Endothelial cell of umbilical vein (primary cell): ENCODE measurements around the gene DUSP2. TPM values are rescaled to one million over a fixed set of nuclear protein-coding genes. Genes with fewer than 3 reads are reported as not detected.

Experiments
- BruUV-seq: library from RNA; stranded (reverse); fragments of 400-500 nt; replicated peaks from 2 replicates; lab custom pipeline; 2021; lab: Mats Ljungman, UMichigan
- CTCF ChIA-PET: fragments of 300-600, 350-600 bp; sonication (Branson Sonifier 250); formaldehyde crosslinking; loops from one replicate; lab custom pipeline; 2021; ENCODE audit warnings: antibody characterized with exemption, inconsistent platforms; lab: Charles Lee
- POLR2A ChIA-PET: fragments of 300-600, 350-600 bp; sonication (Branson Sonifier 250); formaldehyde crosslinking; loops from one replicate; lab custom pipeline; 2021; ENCODE audit warnings: antibody characterized with exemption, inconsistent platforms; lab: Charles Lee
- DNase-seq: peaks from one replicate; pipeline ENCODE4 v3.0.0-alpha.2; 2011; ENCODE audit warnings: low read depth, low spot score
- FAIRE-seq: peaks from 2 replicates; lab custom pipeline; 2011; peaks lifted over from hg19 to GRCh38; lab: Jason Lieb, UNC
- H2AFZ ChIP-seq: 2 replicates; pipeline ENCODE4 v1.6.0; 2012; ENCODE audit warnings: low read depth, low read length, control low read depth, inconsistent platforms
- H3K27ac ChIP-seq: 2 replicates; pipeline ENCODE4 v1.5.1; 2011; ENCODE audit warnings: low read depth, mild to moderate bottlenecking, control low read depth, low read length, moderate library complexity; ENCODE audit not compliant: insufficient read depth
- H3K27me3 ChIP-seq, 2 experiments: 2 replicates each; pipeline versions ENCODE4 v1.6.0 to v1.6.1; 2011; ENCODE audit warnings: low read length in 2 of 2, mixed read lengths in 1 of 2; ENCODE audit not compliant: control insufficient read depth in 2 of 2, insufficient read depth in 2 of 2
- H3K36me3 ChIP-seq, 2 experiments: 2 replicates in 1 of 2; 3 replicates in 1 of 2; pipeline ENCODE4 v1.5.1; 2011; ENCODE audit warnings: low read length in 2 of 2, mild to moderate bottlenecking in 1 of 2, moderate library complexity in 1 of 2; ENCODE audit not compliant: control insufficient read depth in 2 of 2, insufficient read depth in 2 of 2; ENCODE audit errors: extremely low read depth in 1 of 2
- H3K4me1 ChIP-seq: 3 replicates; pipeline ENCODE4 v1.5.1; 2011; ENCODE audit warnings: mild to moderate bottlenecking, low read length; ENCODE audit not compliant: control insufficient read depth, insufficient read depth; ENCODE audit errors: extremely low read depth
- H3K4me2 ChIP-seq: 2 replicates; pipeline ENCODE4 v1.6.1; 2011; ENCODE audit warnings: low read length, control low read depth, mixed read lengths; ENCODE audit not compliant: insufficient read depth
- H3K4me3 ChIP-seq, 3 experiments: fragments of 200-600 bp in 1 of 3; sonication (generic), shearing (Covaris generic) in 1 of 3; replicated peaks in 1 of 3; 2 replicates each; pipeline ENCODE4 v1.5.1; 2011 to 2016; ENCODE audit warnings: control low read depth in 3 of 3, low read length in 3 of 3, mild to moderate bottlenecking in 2 of 3, inconsistent platforms in 1 of 3, low read depth in 1 of 3, moderate library complexity in 1 of 3; ENCODE audit not compliant: insufficient read depth in 1 of 3
- H3K79me2 ChIP-seq: 2 replicates; pipeline ENCODE4 v1.6.0; 2012; ENCODE audit warnings: low read length, inconsistent platforms; ENCODE audit not compliant: control insufficient read depth, insufficient read depth
- H3K9ac ChIP-seq: replicated peaks from 2 replicates; pipeline ENCODE3; 2011; ENCODE audit warnings: low read length, control low read depth; ENCODE audit not compliant: insufficient read depth; ENCODE audit errors: extremely low read depth
- H3K9me1 ChIP-seq: replicated peaks from 3 replicates; pipeline ENCODE4 v1.6.0; 2011; ENCODE audit warnings: mild to moderate bottlenecking, low read length; ENCODE audit not compliant: control insufficient read depth, insufficient read depth; ENCODE audit errors: extremely low read depth
- H3K9me3 ChIP-seq: replicated peaks from 2 replicates; pipeline ENCODE4 v1.5.1; 2012; ENCODE audit warnings: low read length, inconsistent platforms; ENCODE audit not compliant: control insufficient read depth, insufficient read depth
- H4K20me1 ChIP-seq: replicated peaks from 2 replicates; pipeline ENCODE3; 2011; ENCODE audit warnings: mild to moderate bottlenecking, low read length; ENCODE audit not compliant: control insufficient read depth, insufficient read depth; ENCODE audit errors: extremely low read depth
- EZH2 ChIP-seq: IDR thresholded peaks from 2 replicates; pipeline ENCODE4 v1.6.1; 2012; ENCODE audit warnings: borderline replicate concordance, low read depth, mild to moderate bottlenecking, moderate library complexity, low read length, inconsistent platforms; ENCODE audit not compliant: severe bottlenecking
- FOS ChIP-seq: IDR thresholded peaks from 2 replicates; pipeline ENCODE4 v1.6.1; 2011; ENCODE audit warnings: mild to moderate bottlenecking, low read length, moderate library complexity, borderline replicate concordance; ENCODE audit not compliant: insufficient read depth
- JUN ChIP-seq: IDR thresholded peaks from 2 replicates; pipeline ENCODE4 v1.6.1; 2011; ENCODE audit warnings: borderline replicate concordance, low read depth; ENCODE audit not compliant: insufficient read length, insufficient read depth
- MAX ChIP-seq: IDR thresholded peaks from 2 replicates; pipeline ENCODE4 v1.6.1; 2011; ENCODE audit not compliant: insufficient read depth, insufficient read length
- POLR2AphosphoS5 ChIP-seq: IDR thresholded peaks from 2 replicates; pipeline ENCODE4 v1.6.1; 2012; ENCODE audit warnings: low read depth, mild to moderate bottlenecking, control low read depth, low read length, moderate library complexity; ENCODE audit not compliant: insufficient read depth
- dilution Hi-C: fragments of 300-500 bp; cut with MboI; formaldehyde crosslinking; loops from one replicate; pipeline ENCODE4 v1.15.0; 2019; ENCODE audit warnings: low sequenced_read_pairs; ENCODE audit not compliant: extremely low pct_ligation_motif_present
- intact Hi-C: fragments of 100-400 bp; cut with micrococcal nuclease; formaldehyde crosslinking; loops from one replicate; pipeline ENCODE4 v1.10.0; 2022
- polyA plus RNA-seq, 4 experiments: library from polyadenylated mRNA; depleted of rRNA in 3 of 4; stranded (reverse) in 3 of 4; unstranded in 1 of 4; fragments of >200 nt; gene quantifications; 2 replicates each; pipeline versions ENCODE4 v1.2.1 to v1.2.3, GENCODE V29; 2011 to 2012; ENCODE audit warnings: missing spikeins in 1 of 4
- total RNA-seq: library from RNA; stranded (reverse); gene quantifications from 2 replicates; pipeline ENCODE4 v1.2.3, GENCODE V29; 2021

The DUSP2 gene
- total and polyA plus RNA-seq, 2 donors (not counting 3 experiments of a cell fraction or from before 2014, with no cell fraction given), result 0.33 TPM

- no peak overlapping the region for H3K4me2 ChIP-seq
- no peaks in the 10 kb centered on the region for H3K9me1 ChIP-seq
- intact Hi-C loops (no loop called here), dilution Hi-C loops (no loop called here)
- CTCF ChIA-PET, result interaction anchor here (0.7 kb wide), 1 partner anchor 71 kb away, joined by 3 read pairs; no protein-coding TSS in a partner anchor
- TF ChIP-seq MAX (no peak), JUN (no peak), FOS (no peak), POLR2AphosphoS5 (no peak), EZH2 (no peak)
- no TSS peak for BruUV-seq
- H3K9me3 ChIP-seq, result no peaks in the 10 kb centered on the region
- H4K20me1 ChIP-seq, result no peaks in the 10 kb centered on the region
- H3K79me2 ChIP-seq, result no peaks in the 10 kb centered on the region
- H3K27ac ChIP-seq, result no peak overlapping the region
- peaks cover 0 to 4% of the 10 kb centered on the region in 2 experiments for H3K27me3 ChIP-seq
- FAIRE-seq (no peak), DNase-seq (no peak)
- H3K4me1 ChIP-seq, result no peaks in the 10 kb centered on the region
- POLR2A ChIA-PET, result no interaction called here
- H3K4me3 ChIP-seq, result no peak overlapping the region
- H3K36me3 ChIP-seq, result no peaks in the 10 kb centered on the region
- no peak overlapping the region for H2AFZ ChIP-seq
- H3K9ac ChIP-seq, result no peak overlapping the region
These were observed 51.7 kb downstream of the DUSP2 start for GRCh38 chr2:96093528-96093927.

Other genes starting within 250 kb of the DUSP2 start
- gene ANKRD36C, start 153.6 kb downstream of the DUSP2 start, total RNA-seq, result 92.8 and 108 TPM in 2 replicates
- gene ANKRD36C, start 153.6 kb downstream of the DUSP2 start, polyA plus RNA-seq, result 2.3 and 4.4 TPM in 2 replicates
- gene GPAT2, start 110.5 kb downstream of the DUSP2 start, total RNA-seq, result 6.6 and 14.2 TPM in 2 replicates
- 10.3 and 11.1 TPM in 2 replicates for gene GPAT2, start 110.5 kb downstream of the DUSP2 start, polyA plus RNA-seq
- gene ADRA2B, start 28.9 kb downstream of the DUSP2 start, total RNA-seq, result not detected in 2 replicates
- gene ADRA2B, start 28.9 kb downstream of the DUSP2 start, polyA plus RNA-seq, result 0.03 TPM in 1 of 2 replicates, not detected in the other
- not detected in 2 replicates for gene ASTL, start 6.9 kb downstream of the DUSP2 start, total RNA-seq
- not detected in 2 replicates for gene ASTL, start 6.9 kb downstream of the DUSP2 start, polyA plus RNA-seq
- 107 and 132 TPM in 2 replicates for gene STARD7, start 63.4 kb upstream of the DUSP2 start, total RNA-seq
- gene STARD7, start 63.4 kb upstream of the DUSP2 start, polyA plus RNA-seq, result 48.5 and 61.2 TPM in 2 replicates
- 41.5 and 48.4 TPM in 2 replicates for gene TMEM127, start 120.6 kb upstream of the DUSP2 start, total RNA-seq
- 75.7 and 94.0 TPM in 2 replicates for gene TMEM127, start 120.6 kb upstream of the DUSP2 start, polyA plus RNA-seq
- 64.3 and 70.7 TPM in 2 replicates for gene CIAO1, start 120.8 kb upstream of the DUSP2 start, total RNA-seq
- gene CIAO1, start 120.8 kb upstream of the DUSP2 start, polyA plus RNA-seq, result 119 and 120 TPM in 2 replicates
- gene SNRNP200, start 160.1 kb upstream of the DUSP2 start, total RNA-seq, result 117 and 124 TPM in 2 replicates
- gene SNRNP200, start 160.1 kb upstream of the DUSP2 start, polyA plus RNA-seq, result 142 and 155 TPM in 2 replicates
- 4.6 and 5.8 TPM in 2 replicates for gene ITPRIPL1, start 179.9 kb upstream of the DUSP2 start, total RNA-seq
- 2.3 and 2.6 TPM in 2 replicates for gene ITPRIPL1, start 179.9 kb upstream of the DUSP2 start, polyA plus RNA-seq
- 34.6 and 36.6 TPM in 2 replicates for gene NCAPH, start 190.3 kb upstream of the DUSP2 start, total RNA-seq
- 20.6 and 21.9 TPM in 2 replicates for gene NCAPH, start 190.3 kb upstream of the DUSP2 start, polyA plus RNA-seq